HUES6 (cell line): ENCODE data around the gene NUDT7.

ENCODE experiments used
- H3K27ac ChIP-seq: 2 replicates; pipeline ENCODE4 v1.7.0; 2013; ENCODE audit warnings: low read depth, mild to moderate bottlenecking, low read length, inconsistent platforms
- H3K27me3 ChIP-seq: 2 replicates; pipeline ENCODE4 v1.6.1; 2013; ENCODE audit warnings: low read length; ENCODE audit not compliant: control insufficient read depth, insufficient read depth
- H3K36me3 ChIP-seq: 2 replicates; pipeline ENCODE4 v1.6.1; 2013; ENCODE audit warnings: low read length; ENCODE audit not compliant: control insufficient read depth, insufficient read depth
- H3K4me1 ChIP-seq: 2 replicates; pipeline ENCODE4 v1.6.1; 2013; ENCODE audit warnings: low read length; ENCODE audit not compliant: control insufficient read depth, insufficient read depth
- H3K4me3 ChIP-seq: 2 replicates; pipeline ENCODE4 v1.5.1; 2013; ENCODE audit warnings: low read depth, low read length
- H3K9ac ChIP-seq: one replicate; pipeline ENCODE4 v1.6.1; 2013; ENCODE audit warnings: mild to moderate bottlenecking, low read length
- H3K9me3 ChIP-seq: 2 replicates; pipeline ENCODE4 v1.6.1; 2013; ENCODE audit warnings: low read depth, low read length; ENCODE audit not compliant: control insufficient read depth, insufficient read depth

Gene NUDT7

GRCh38 chr16:77724174-77724573 lies 1.9 kb downstream of the NUDT7 start:
- H3K9me3 ChIP-seq, result no peaks in the 10 kb centered on the region; the same call in 1 of the 2 replicates
- no peaks in the 10 kb centered on the region for H3K27me3 ChIP-seq
- H3K9ac ChIP-seq, result no peak overlapping the region
- H3K36me3 ChIP-seq, result 0 out of 2 replicates have a peak, but pooled peaks cover 6% of the 10 kb centered on the region
- no peak overlapping the region for H3K27ac ChIP-seq
- H3K4me1 ChIP-seq, result peaks cover 5% of the 10 kb centered on the region
- no peak overlapping the region for H3K4me3 ChIP-seq

GRCh38 chr16:77729951-77730350 lies 7.6 kb downstream of the NUDT7 start:
- Histone ChIP-seq H3K9ac (no peak overlapping the region), H3K9me3 (no peaks in the 10 kb centered on the region; the same call in 1 of the 2 replicates), H3K27me3 (no peaks in the 10 kb centered on the region), H3K4me3 (no peak overlapping the region), H3K27ac (no peak overlapping the region), H3K4me1 (no peaks in the 10 kb centered on the region), H3K36me3 (peaks cover 9% of the 10 kb centered on the region; the same call in 1 of the 2 replicates)

- no peak overlapping the region for H3K27ac ChIP-seq
- no peaks in the 10 kb centered on the region for H3K4me1 ChIP-seq
- H3K36me3 ChIP-seq, result peaks cover 3% of the 10 kb centered on the region; the same call in 1 of the 2 replicates
- no peak overlapping the region for H3K4me3 ChIP-seq
- no peaks in the 10 kb centered on the region for H3K27me3 ChIP-seq
- H3K9ac ChIP-seq, result no peak overlapping the region
- H3K9me3 ChIP-seq, result no peaks in the 10 kb centered on the region
Observed at GRCh38 chr16:77732241-77732946, 10.1 kb downstream of the NUDT7 start.

GRCh38 chr16:77736879-77737278 lies 14.6 kb downstream of the NUDT7 start:
- Histone ChIP-seq H3K4me1 (no peaks in the 10 kb centered on the region), H3K36me3 (no peaks in the 10 kb centered on the region), H3K9me3 (no peaks in the 10 kb centered on the region), H3K27me3 (no peaks in the 10 kb centered on the region), H3K9ac (no peak overlapping the region), H3K27ac (no peak overlapping the region), H3K4me3 (no peak overlapping the region)

GRCh38 chr16:77738706-77739558 lies 16.6 kb downstream of the NUDT7 start:
- no peaks in the 10 kb centered on the region for H3K27me3 ChIP-seq
- H3K36me3 ChIP-seq, result no peaks in the 10 kb centered on the region
- H3K4me3 ChIP-seq, result no peak overlapping the region
- no peak overlapping the region for H3K27ac ChIP-seq
- H3K9me3 ChIP-seq, result no peaks in the 10 kb centered on the region
- H3K4me1 ChIP-seq, result no peaks in the 10 kb centered on the region
- H3K9ac ChIP-seq, result no peak overlapping the region

GRCh38 chr16:77739559-77739892 lies 17.2 kb downstream of the NUDT7 start:
- Histone ChIP-seq H3K9me3 (no peaks in the 10 kb centered on the region), H3K27ac (no peak overlapping the region), H3K27me3 (no peaks in the 10 kb centered on the region), H3K4me3 (no peak overlapping the region), H3K9ac (no peak overlapping the region), H3K36me3 (no peaks in the 10 kb centered on the region), H3K4me1 (no peaks in the 10 kb centered on the region)

- no peak overlapping the region for H3K27ac ChIP-seq
- no peak overlapping the region for H3K9ac ChIP-seq
- no peaks in the 10 kb centered on the region for H3K9me3 ChIP-seq
- no peaks in the 10 kb centered on the region for H3K4me1 ChIP-seq
- H3K36me3 ChIP-seq, result no peaks in the 10 kb centered on the region
- H3K27me3 ChIP-seq, result no peaks in the 10 kb centered on the region; the same call in 1 of the 2 replicates
- no peak overlapping the region for H3K4me3 ChIP-seq
Observed at GRCh38 chr16:77744141-77744540, 21.8 kb downstream of the NUDT7 start.

- Histone ChIP-seq H3K4me1 (no peaks in the 10 kb centered on the region), H3K36me3 (no peaks in the 10 kb centered on the region), H3K27me3 (no peaks in the 10 kb centered on the region; the same call in 1 of the 2 replicates), H3K27ac (no peak overlapping the region), H3K4me3 (no peak overlapping the region), H3K9ac (no peak overlapping the region), H3K9me3 (no peaks in the 10 kb centered on the region)
Observed at GRCh38 chr16:77745972-77746371, 23.7 kb downstream of the NUDT7 start.

GRCh38 chr16:77748421-77749005 lies 26.2 kb downstream of the NUDT7 start:
- no peak overlapping the region for H3K27ac ChIP-seq
- no peaks in the 10 kb centered on the region for H3K4me1 ChIP-seq

GRCh38 chr16:77749415-77749814 lies 27.1 kb downstream of the NUDT7 start:
- no peaks in the 10 kb centered on the region; the same call in 1 of the 2 replicates for H3K27me3 ChIP-seq
- H3K4me1 ChIP-seq, result no peaks in the 10 kb centered on the region
- H3K9ac ChIP-seq, result no peak overlapping the region
- no peak overlapping the region for H3K27ac ChIP-seq
- no peaks in the 10 kb centered on the region for H3K9me3 ChIP-seq
- no peaks in the 10 kb centered on the region for H3K36me3 ChIP-seq
- H3K4me3 ChIP-seq, result no peak overlapping the region

More at GRCh38 chr16:77748421-77749005, 26.2 kb downstream of the NUDT7 start:
- Histone ChIP-seq H3K9ac (no peak overlapping the region), H3K4me3 (no peak overlapping the region), H3K27me3 (no peaks in the 10 kb centered on the region; the same call in 1 of the 2 replicates), H3K9me3 (no peaks in the 10 kb centered on the region), H3K36me3 (no peaks in the 10 kb centered on the region)

GRCh38 chr16:77758046-77758445 lies 35.7 kb downstream of the NUDT7 start:
- H3K27ac ChIP-seq, result no peak overlapping the region
- no peak overlapping the region for H3K9ac ChIP-seq
- H3K9me3 ChIP-seq, result no peaks in the 10 kb centered on the region
- H3K27me3 ChIP-seq, result no peaks in the 10 kb centered on the region
- no peaks in the 10 kb centered on the region for H3K36me3 ChIP-seq
- no peak overlapping the region for H3K4me3 ChIP-seq
- no peaks in the 10 kb centered on the region; the same call in 1 of the 2 replicates for H3K4me1 ChIP-seq
